GM12865 (cell line): ENCODE results near the gene REM2.

ENCODE experiments used
- DNase-seq: peaks from one replicate; pipeline ENCODE4 v3.0.0; 2010; ENCODE audit warnings: low read depth
- H3K4me3 ChIP-seq: 2 replicates; pipeline ENCODE4 v1.5.1; 2011; ENCODE audit warnings: mild to moderate bottlenecking, low read depth, low read length, control low read depth
- TF ChIP-seq, protein P1 (sequence below): IDR thresholded peaks from 2 replicates; pipeline ENCODE4 v1.5.1; 2011; ENCODE audit warnings: low read length, control low read depth, low read depth, inconsistent platforms; ENCODE audit not compliant: insufficient read depth; ENCODE audit errors: missing control alignments

Gene REM2

DNA sequence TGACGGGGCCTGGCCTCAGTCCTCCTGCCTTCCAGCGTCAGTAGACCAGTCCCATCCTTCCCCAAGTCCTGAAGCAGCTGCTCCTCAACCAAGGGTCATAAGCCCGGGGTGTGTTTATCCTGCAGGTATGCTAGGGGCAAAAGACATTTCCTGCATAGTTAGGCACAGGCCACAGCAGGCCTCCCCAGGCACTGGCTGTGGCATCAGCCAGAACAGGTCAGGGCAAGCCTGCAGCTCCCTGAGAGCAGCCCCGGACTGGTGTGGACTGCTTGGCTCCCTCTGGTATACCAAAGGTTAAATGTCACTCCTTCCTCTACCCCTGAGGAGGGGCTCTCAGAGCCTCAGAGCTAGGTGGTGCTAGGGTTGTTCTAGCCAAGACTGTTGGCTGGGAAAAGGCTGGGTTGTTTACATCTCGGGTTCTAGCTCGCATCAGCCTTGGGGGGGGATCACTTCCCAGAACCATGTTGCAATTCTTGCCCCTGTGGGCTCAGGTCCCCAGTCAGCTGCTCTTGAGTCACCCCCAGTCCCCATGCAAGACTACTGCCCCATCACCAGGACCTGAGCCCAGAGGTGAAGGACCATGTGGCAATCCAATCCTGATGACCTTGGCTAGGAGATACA lies 43.8 kb upstream of the REM2 start:
- TF ChIP-seq, protein P1, sequence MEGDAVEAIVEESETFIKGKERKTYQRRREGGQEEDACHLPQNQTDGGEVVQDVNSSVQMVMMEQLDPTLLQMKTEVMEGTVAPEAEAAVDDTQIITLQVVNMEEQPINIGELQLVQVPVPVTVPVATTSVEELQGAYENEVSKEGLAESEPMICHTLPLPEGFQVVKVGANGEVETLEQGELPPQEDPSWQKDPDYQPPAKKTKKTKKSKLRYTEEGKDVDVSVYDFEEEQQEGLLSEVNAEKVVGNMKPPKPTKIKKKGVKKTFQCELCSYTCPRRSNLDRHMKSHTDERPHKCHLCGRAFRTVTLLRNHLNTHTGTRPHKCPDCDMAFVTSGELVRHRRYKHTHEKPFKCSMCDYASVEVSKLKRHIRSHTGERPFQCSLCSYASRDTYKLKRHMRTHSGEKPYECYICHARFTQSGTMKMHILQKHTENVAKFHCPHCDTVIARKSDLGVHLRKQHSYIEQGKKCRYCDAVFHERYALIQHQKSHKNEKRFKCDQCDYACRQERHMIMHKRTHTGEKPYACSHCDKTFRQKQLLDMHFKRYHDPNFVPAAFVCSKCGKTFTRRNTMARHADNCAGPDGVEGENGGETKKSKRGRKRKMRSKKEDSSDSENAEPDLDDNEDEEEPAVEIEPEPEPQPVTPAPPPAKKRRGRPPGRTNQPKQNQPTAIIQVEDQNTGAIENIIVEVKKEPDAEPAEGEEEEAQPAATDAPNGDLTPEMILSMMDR = no peak
- no peak for DNase-seq
- no peak overlapping the region for H3K4me3 ChIP-seq

DNA sequence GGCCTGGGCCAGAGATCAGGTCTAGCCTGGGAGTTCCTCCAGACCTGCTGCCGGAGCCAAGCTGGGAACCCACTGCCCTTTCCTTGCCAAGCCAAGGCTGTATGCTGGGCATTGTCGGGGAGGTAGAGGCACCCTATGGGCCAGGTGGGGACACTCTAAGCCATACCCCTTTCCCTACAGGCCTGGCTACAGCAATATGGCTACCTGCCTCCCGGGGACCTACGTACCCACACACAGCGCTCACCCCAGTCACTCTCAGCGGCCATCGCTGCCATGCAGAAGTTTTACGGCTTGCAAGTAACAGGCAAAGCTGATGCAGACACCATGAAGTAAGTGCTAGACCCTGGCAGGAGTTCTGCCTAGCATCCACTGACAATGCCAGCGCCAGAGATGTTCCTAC lies 41.7 kb upstream of the REM2 start:
- no peak for DNase-seq
- no peak overlapping the region for H3K4me3 ChIP-seq
- TF ChIP-seq, protein P1 = no peak

DNA sequence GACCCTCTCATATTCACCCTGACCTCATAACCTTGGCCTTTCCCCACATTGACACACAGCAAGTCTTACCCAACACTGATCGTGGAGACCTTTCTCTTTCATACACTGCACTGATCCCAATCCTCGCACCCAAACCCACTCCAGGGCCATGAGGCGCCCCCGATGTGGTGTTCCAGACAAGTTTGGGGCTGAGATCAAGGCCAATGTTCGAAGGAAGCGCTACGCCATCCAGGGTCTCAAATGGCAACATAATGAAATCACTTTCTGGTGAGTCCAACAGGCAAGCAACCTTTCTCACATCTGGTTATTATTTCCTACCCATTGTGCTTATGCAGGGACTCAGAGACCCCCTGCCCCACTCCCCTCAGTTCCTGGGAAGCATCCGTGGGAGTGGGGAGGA lies 41.3 kb upstream of the REM2 start:
- DNase-seq = no peak
- TF ChIP-seq, protein P1 = no peak
- H3K4me3 ChIP-seq = no peak overlapping the region

DNA sequence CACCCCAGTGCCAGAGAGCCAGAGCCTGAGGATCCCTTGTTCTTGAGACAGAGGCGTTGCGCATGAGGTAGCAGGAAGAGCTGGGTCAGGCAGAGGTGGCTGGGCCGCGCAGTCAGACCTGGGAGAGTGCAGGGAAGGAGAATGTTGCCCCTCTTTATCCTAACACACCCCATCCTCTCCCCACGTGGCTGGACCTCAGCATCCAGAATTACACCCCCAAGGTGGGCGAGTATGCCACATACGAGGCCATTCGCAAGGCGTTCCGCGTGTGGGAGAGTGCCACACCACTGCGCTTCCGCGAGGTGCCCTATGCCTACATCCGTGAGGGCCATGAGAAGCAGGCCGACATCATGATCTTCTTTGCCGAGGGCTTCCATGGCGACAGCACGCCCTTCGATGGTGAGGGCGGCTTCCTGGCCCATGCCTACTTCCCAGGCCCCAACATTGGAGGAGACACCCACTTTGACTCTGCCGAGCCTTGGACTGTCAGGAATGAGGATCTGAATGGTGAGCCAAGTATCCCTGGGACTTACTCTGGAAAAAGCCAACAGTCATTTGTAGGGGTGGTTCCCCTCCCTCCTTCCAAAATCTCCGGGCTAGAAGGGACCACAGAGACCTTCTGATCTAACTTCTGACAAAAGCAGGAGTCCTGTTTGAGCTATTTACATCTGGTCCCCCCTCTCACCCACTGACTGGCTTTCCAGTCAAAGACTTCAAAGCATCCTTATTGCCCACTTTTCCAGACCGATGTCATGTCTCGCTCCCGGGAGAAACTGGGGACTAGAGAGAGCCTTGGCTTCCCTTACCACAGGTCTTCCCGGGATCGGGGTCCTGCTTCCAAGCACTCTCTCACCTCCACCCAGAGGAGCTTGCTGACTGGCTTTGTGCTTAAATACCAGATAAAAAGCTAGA lies 40.6 kb upstream of the REM2 start:
- no peak overlapping the region for H3K4me3 ChIP-seq
- DNase-seq = no peak
- TF ChIP-seq, protein P1 = no peak

DNA sequence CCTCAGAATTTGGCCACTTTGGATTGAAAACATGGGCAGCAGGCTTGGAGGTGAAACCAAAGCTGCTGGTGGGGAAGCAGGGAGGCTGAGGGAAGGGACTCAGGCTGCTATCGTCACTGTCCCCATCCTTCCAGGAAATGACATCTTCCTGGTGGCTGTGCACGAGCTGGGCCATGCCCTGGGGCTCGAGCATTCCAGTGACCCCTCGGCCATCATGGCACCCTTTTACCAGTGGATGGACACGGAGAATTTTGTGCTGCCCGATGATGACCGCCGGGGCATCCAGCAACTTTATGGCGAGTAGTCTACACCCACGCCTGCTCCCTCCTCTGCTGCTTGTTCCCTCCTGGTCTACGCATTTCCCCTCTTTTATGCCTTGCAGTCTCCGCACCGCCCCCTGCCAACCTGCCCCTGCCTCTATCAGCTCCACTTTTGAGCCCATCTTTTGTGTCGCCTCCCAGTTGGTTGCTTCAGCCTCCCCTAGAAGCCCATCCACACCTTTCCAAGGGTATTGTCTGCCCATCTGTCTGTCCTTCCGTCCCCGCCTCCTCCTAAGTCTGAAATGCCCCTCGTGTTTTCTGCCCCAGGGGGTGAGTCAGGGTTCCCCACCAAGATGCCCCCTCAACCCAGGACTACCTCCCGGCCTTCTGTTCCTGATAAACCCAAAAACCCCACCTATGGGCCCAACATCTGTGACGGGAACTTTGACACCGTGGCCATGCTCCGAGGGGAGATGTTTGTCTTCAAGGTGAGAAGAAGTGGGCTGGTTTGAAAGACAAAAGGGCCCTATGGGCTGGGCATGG lies 39.7 kb upstream of the REM2 start:
- DNase-seq = no peak
- TF ChIP-seq, protein P1 = no peak
- no peak overlapping the region for H3K4me3 ChIP-seq

DNA sequence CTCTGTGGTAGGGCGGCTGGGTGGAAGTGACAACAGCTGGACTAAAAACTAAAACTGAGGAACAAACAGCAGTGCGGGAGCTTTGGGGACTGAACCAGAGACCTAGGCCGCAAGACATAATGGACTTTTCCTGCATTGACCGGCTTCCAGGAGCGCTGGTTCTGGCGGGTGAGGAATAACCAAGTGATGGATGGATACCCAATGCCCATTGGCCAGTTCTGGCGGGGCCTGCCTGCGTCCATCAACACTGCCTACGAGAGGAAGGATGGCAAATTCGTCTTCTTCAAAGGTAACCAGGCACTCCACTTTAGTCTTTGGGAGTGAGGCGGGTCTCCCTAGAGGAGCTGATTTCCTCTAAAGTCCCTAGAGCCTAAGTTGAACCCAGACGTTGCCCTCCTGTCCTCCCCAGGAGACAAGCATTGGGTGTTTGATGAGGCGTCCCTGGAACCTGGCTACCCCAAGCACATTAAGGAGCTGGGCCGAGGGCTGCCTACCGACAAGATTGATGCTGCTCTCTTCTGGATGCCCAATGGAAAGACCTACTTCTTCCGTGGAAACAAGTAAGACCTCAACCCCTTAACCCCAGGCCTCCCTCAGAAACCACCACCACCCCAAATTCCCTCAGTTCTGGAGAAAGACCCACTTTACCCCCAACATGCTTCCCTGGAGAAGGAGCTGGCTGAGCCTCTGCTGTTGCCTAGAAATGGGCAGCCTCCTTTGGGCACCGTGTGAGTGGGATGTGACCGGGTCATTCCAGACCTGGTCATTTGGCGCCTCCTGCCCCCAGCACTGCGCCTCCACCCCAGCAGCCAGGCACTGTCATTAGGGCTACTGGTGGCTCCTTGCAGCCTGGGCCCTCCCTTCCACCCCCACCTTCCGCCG lies 38.6 kb upstream of the REM2 start:
- TF ChIP-seq, protein P1 = no peak
- DNase-seq = no peak
- no peak overlapping the region for H3K4me3 ChIP-seq
